ENCODE measurements around the gene PIK3C2B.

DNA sequence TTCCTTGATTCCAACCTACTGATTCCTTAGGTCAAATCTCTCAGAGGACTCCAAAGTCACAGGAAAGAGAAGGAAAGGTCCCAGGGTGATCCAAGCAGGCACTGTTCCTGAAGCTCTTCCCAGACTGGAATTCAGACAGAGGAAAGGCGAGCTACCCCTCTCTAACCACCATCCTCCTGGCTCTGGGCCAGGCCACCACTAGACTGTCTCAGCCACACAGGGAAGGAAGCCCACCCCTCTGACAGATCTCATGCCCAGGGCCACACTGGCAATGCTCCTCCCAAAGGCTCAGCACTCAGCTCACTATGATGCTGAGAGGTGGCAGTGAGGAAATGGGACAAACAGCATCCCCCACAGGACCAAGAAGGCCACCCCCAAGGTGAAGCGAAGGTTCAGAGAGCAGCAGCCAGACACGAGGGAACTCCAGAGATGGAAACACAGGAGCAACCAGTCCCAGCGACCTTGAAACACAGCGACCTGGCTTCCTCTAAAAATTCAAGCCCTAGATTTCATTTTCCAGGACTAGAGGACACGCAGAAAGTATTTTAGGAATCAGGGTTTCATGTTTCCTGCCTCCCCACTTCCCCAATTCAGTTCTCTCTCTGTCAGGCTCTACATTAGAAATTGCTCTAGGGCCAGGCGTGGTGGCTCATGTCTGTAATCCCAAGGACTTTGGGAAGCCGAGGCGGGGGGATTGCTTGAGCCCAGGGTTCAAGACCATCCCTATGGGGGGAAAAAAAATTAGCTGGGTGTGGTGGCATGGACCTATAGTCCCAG is 18.8 kb downstream of the PIK3C2B start:
- TF ChIP-seq, protein P1, sequence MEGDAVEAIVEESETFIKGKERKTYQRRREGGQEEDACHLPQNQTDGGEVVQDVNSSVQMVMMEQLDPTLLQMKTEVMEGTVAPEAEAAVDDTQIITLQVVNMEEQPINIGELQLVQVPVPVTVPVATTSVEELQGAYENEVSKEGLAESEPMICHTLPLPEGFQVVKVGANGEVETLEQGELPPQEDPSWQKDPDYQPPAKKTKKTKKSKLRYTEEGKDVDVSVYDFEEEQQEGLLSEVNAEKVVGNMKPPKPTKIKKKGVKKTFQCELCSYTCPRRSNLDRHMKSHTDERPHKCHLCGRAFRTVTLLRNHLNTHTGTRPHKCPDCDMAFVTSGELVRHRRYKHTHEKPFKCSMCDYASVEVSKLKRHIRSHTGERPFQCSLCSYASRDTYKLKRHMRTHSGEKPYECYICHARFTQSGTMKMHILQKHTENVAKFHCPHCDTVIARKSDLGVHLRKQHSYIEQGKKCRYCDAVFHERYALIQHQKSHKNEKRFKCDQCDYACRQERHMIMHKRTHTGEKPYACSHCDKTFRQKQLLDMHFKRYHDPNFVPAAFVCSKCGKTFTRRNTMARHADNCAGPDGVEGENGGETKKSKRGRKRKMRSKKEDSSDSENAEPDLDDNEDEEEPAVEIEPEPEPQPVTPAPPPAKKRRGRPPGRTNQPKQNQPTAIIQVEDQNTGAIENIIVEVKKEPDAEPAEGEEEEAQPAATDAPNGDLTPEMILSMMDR (IDR thresholded peaks at IDR 0.05; ENCODE audit: low read depth, low read length, missing input control): no peak
- TF ChIP-seq, protein P2, sequence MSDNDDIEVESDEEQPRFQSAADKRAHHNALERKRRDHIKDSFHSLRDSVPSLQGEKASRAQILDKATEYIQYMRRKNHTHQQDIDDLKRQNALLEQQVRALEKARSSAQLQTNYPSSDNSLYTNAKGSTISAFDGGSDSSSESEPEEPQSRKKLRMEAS (IDR thresholded peaks at IDR 0.05): no peak
- TF ChIP-seq JUND (IDR thresholded peaks at IDR 0.05) (no peak), SP1 (IDR thresholded peaks at IDR 0.05) (no peak), FOXA1 (IDR thresholded peaks at IDR 0.05) (no peak), RAD21 (IDR thresholded peaks at IDR 0.05) (no peak), GABPA (IDR thresholded peaks at IDR 0.05 in 1 of 2, conservative IDR thresholded peaks at IDR 0.05 in 1 of 2) (no peak)
